Adrenal gland (tissue), 12 donors: Measurements from ENCODE around the gene PARD6B. TPM values are rescaled to one million over a fixed set of nuclear protein-coding genes. Genes with fewer than 3 reads are reported as not detected.

ENCODE experiments used
- DNase-seq, 7 donors: peaks; one replicate each; pipeline ENCODE4 v3.0.0-alpha.2; 2019 to 2020
- H3K27ac ChIP-seq, 5 donors: fragments of 200-600 bp; sonication (generic) in 4 of 5; 1 replicate in 3 of 5; 2 replicates in 2 of 5; pipeline versions ENCODE4 v1.5.1 to v1.8.0; 2016 to 2020; ENCODE audit warnings: mild to moderate bottlenecking in 1 of 5
- H3K27me3 ChIP-seq: fragments of 200-600 bp; 2 replicates; pipeline ENCODE4 v1.8.0; 2021
- H3K36me3 ChIP-seq, 2 donors: fragments of 200-600 bp; replicated peaks in 1 of 2; 1 replicate in 1 of 2; 2 replicates in 1 of 2; pipeline versions ENCODE4 v1.5.1 to v1.8.0; 2018 to 2022
- H3K4me1 ChIP-seq, 2 donors: fragments of 200-600 bp; replicated peaks in 1 of 2; 1 replicate in 1 of 2; 2 replicates in 1 of 2; pipeline versions ENCODE4 v1.5.1 to v1.8.0; 2018 to 2021
- H3K4me3 ChIP-seq, 4 donors: fragments of 200-600 bp; sonication (generic) in 3 of 4; one replicate each; pipeline ENCODE4 v1.5.1; 2016 to 2018
- H3K9me3 ChIP-seq, 3 donors: fragments of 200-600 bp; sonication (generic) in 1 of 3; replicated peaks in 1 of 3; 1 replicate in 2 of 3; 2 replicates in 1 of 3; pipeline versions ENCODE4 v1.5.1 to v1.8.0; 2016 to 2021
- POLR2A ChIP-seq, 2 donors: fragments of 450-650 bp; IDR thresholded peaks; one replicate each; pipeline ENCODE4 v1.6.1; 2017; ENCODE audit warnings: antibody characterized with exemption in 2 of 2, mild to moderate bottlenecking in 2 of 2, moderate library complexity in 1 of 2
- WGBS, 4 donors: extraction: QIAGEN DNeasy Blood & Tissue Kit in 2 of 4; methylation state at CpG; one replicate each; pipeline versions ENCODE4 v1.1.5 to v1.1.7; 2013 to 2017; 5-methylcytosine and 5-hydroxymethylcytosine counted together
- intact Hi-C, 2 donors: fragments of 100-400 bp; cut with DNase I; formaldehyde crosslinking; loops; one replicate each; pipeline versions ENCODE4 v1.14.1 to v1.15.0; 2022 to 2023
- polyA plus RNA-seq, 3 donors: library from polyadenylated mRNA; stranded (reverse); fragments of 200-250 nt in 2 of 3; fragments of 350-450 nt in 1 of 3; fragmentation: Illumina TruSeq in 1 of 3; extraction: RNeasy Lipid Tissue Mini Kit (QIAGEN cat#74804) in 1 of 3; gene quantifications; one replicate each; pipeline ENCODE4 v1.2.3, GENCODE V29; 2013 to 2014
- total RNA-seq, 9 donors: library from RNA; depleted of rRNA in 4 of 9; stranded (reverse); fragments of >200 nt in 4 of 9; fragments of 120-200 nt in 1 of 9; fragmentation: NEBNext Ultra II Directional in 1 of 9; extraction: Animal tissue kit (Norgen Biotek cat#: 25700) in 1 of 9; gene quantifications; one replicate each; pipeline versions ENCODE4 v1.1.0 to v1.2.4, GENCODE V29; 2013 to 2023
- TF ChIP-seq, protein P1 (sequence below), 6 experiments: fragments of 450-650 bp in 4 of 6; fragments of 200-600 bp in 2 of 6; sonication (generic) in 1 of 6; IDR thresholded peaks; 1 replicate in 5 of 6; 2 replicates in 1 of 6; pipeline versions ENCODE4 v1.5.1 to v1.8.0; 2016 to 2021; ENCODE audit warnings: antibody characterized with exemption in 6 of 6, mild to moderate bottlenecking in 2 of 6, moderate library complexity in 1 of 6
- donor health status: healthy with polysubstance abuse.
- donor health status: Bipolar disorder and iron deficiency.
- donor health status: DM: yes; HTN: yes; CAD: no.
- donor health status: DM: no; HTN: no; CAD: no.
- donor health status: DM: no; HTN: no; CAD: no.
- donor health status: DM: yes; HTN: yes; CAD: no.

Gene PARD6B
- total and polyA plus RNA-seq, 12 donors = 1.1 to 10.8 (median 5.3) TPM

DNA sequence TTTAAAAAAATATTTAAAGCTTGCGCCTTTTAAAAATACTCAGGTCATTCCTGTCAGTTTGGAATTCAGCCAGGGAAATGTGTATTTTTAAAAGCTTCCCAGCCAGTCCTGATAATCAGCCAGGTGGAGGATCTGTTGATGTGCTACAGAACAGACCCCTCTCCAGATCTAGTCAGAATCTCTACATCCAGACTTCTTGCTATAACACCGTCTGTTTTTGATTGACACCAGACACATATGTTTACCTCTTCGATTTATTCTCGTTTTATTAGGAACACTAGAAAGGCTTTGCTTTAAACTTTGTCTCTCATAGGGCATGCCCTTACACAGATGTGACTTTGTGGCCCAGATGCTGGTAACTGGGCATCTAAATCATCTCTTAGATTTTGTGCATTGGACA lies 11.7 kb downstream of the PARD6B start:
- WGBS, 4 donors = 77 to 94% (median 87%) methylated on average over 4 of the region's 4 CpGs
- TF ChIP-seq, protein P1, sequence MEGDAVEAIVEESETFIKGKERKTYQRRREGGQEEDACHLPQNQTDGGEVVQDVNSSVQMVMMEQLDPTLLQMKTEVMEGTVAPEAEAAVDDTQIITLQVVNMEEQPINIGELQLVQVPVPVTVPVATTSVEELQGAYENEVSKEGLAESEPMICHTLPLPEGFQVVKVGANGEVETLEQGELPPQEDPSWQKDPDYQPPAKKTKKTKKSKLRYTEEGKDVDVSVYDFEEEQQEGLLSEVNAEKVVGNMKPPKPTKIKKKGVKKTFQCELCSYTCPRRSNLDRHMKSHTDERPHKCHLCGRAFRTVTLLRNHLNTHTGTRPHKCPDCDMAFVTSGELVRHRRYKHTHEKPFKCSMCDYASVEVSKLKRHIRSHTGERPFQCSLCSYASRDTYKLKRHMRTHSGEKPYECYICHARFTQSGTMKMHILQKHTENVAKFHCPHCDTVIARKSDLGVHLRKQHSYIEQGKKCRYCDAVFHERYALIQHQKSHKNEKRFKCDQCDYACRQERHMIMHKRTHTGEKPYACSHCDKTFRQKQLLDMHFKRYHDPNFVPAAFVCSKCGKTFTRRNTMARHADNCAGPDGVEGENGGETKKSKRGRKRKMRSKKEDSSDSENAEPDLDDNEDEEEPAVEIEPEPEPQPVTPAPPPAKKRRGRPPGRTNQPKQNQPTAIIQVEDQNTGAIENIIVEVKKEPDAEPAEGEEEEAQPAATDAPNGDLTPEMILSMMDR (IDR thresholded peaks at IDR 0.05) = no peak
- TF ChIP-seq POLR2A (IDR thresholded peaks at IDR 0.05) = no peak
- intact Hi-C loops = loop anchor here in 1 of 2 donors (10.0 kb wide), 1 partner anchor 148 kb away; no protein-coding TSS in a partner anchor

DNA sequence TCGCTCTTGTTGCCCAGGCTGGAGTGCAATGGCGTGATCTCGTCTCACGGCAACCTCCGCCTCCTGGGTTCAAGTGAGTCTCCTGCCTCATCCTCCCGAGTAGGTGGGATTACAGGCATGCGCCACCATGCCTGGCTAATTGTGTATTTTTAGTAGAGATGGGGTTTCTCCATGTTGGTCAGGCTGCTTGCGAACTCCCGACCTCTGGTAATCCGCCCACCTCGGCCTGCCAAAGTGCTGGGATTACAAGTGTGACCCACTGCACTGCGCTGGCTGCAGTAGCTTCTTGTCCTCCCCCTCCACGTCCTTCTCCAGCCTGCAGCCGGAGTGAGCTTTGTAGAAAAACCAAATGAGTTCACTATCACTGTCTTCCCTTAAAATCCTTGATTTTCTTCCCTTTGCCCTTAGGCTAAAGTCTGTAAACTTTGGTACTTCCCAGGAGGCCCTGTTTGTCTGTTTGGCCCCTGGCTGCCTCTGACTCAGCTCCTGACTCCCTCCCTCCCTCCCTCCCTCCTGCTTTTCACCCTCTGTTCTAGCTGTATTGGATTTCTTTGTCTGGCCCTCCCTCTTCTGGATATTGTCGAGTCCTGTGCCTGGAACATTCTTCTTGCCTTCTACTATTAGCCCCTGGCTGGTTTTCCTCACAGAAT lies 12.9 kb downstream of the PARD6B start:
- Histone ChIP-seq H3K9me3 (no peaks in the 10 kb centered on the region), H3K36me3 (no peaks in the 10 kb centered on the region), H3K4me3 (no peak overlapping the region), H3K27ac (peak overlapping the region; percentile 38 to 94 (median 81)), H3K27me3 (no peaks in the 10 kb centered on the region), H3K4me1 (peaks cover 0 to 15% of the 10 kb centered on the region in 2 donors)
- peak; percentile 70 to 88 (median 85) for DNase-seq
- WGBS, 4 donors = 52 to 70% (median 55%) methylated on average over 11 to 15 of the region's 15 CpGs
- TF ChIP-seq POLR2A (IDR thresholded peaks at IDR 0.05) = no peak
- TF ChIP-seq, protein P1 (IDR thresholded peaks at IDR 0.05) = peak in 5 of 6 experiments; percentile 17 to 44 (median 31)
- intact Hi-C loops = loop anchor here in 1 of 2 donors (10.0 kb wide), 1 partner anchor 149 kb away; no protein-coding TSS in a partner anchor

More for the DNA sequence above, 11.7 kb downstream of the PARD6B start:
- H3K27me3 ChIP-seq = no peaks in the 10 kb centered on the region
- no peaks in the 10 kb centered on the region for H3K36me3 ChIP-seq
- no peak overlapping the region for H3K4me3 ChIP-seq
- peaks cover 0 to 15% of the 10 kb centered on the region in 2 donors for H3K4me1 ChIP-seq
- H3K27ac ChIP-seq = no peak overlapping the region
- no peak for DNase-seq
- H3K9me3 ChIP-seq = no peaks in the 10 kb centered on the region

DNA sequence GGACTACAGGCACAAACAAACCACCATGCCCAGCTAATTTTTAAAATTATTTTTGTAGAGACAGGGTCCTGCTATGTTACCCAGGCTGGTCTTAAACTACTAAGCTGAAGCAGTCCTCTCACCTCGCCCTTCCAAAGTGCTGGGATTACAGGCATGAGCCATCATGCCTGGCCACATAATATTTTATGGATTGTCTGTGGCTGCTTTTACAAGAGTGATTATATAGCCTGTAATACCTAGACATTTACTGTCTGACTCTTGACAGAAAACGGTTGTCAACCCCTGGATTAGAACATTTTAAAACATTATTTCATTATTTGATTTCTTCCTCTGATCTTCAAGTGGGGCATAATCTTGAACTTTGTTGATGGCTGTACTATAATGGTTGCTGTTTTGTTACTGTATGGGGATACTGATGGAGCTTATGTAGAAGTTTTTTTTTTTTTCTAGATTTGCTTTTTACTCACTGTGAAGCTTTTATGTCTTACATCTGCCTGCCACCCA lies 14.3 kb downstream of the PARD6B start:
- no peak for DNase-seq
- TF ChIP-seq, protein P1 (IDR thresholded peaks at IDR 0.05) = no peak
- Histone ChIP-seq H3K4me1 (peaks cover 0 to 15% of the 10 kb centered on the region in 2 donors), H3K9me3 (no peaks in the 10 kb centered on the region), H3K36me3 (no peaks in the 10 kb centered on the region), H3K4me3 (no peak overlapping the region), H3K27ac (peak overlapping the region in 1 of 5 donors; percentile 17), H3K27me3 (no peaks in the 10 kb centered on the region)
- intact Hi-C loops = loop anchor here in 1 of 2 donors (10.0 kb wide), 1 partner anchor 151 kb away; no protein-coding TSS in a partner anchor
- WGBS, 4 donors = 78 to 87% (median 81%) methylated on average over 2 of the region's 2 CpGs

DNA sequence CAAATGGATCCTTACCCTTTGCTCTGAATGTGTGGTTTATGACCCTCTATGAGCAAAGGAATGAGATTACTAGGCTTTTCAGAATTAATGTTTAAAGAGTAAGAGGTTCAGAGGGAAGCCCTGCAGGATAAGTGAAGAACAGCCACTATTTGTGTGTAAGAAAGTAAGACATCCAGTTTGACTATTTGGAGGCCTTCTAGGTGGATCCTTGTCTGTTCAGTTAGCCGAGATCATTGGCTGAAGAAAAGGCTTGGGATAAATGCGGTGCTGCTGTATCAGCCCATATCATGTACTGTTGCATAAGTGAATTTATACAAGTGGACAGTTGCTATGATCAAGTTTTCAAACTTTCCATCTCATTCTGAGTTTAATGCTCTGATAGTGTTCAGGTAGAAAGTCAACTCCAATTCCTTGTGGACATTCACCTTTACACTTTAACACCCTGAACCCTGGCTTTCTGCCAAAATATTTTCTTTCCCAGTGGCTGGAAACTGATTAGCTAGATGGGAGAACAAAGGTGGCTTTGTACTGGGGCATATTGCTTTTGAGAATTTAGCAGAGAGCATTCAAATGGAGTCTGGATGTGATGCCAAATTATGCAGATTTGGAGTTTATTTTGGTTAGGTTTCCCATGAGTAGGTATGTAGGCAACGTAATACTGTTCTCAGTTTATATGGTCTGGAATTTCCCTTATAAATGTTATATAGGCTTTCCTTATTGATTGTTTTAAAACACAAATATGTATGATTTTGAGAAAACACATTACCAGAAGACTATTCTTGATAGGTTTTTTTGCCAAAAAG lies 15.0 kb downstream of the PARD6B start:
- Histone ChIP-seq H3K36me3 (no peaks in the 10 kb centered on the region), H3K27me3 (no peaks in the 10 kb centered on the region), H3K9me3 (no peaks in the 10 kb centered on the region), H3K4me3 (no peak overlapping the region), H3K27ac (peak overlapping the region in 1 of 5 donors; percentile 13), H3K4me1 (peaks cover 0 to 15% of the 10 kb centered on the region in 2 donors)
- WGBS, 4 donors = 83 to 91% (median 88%) methylated on average over 3 of the region's 3 CpGs
- TF ChIP-seq, protein P1 (IDR thresholded peaks at IDR 0.05) = no peak
- TF ChIP-seq POLR2A (IDR thresholded peaks at IDR 0.05) = no peak
- DNase-seq = no peak
- intact Hi-C loops = loop anchor here in 1 of 2 donors (10.0 kb wide), 1 partner anchor 152 kb away; no protein-coding TSS in a partner anchor
